ENCODE measurements around the gene FANCI. TPM values are rescaled to one million over a fixed set of nuclear protein-coding genes. Genes with fewer than 3 reads are reported as not detected.
"Not testable (repeated sequence)": the region's sequence is repeated elsewhere in the genome, so short reads cannot be mapped to it uniquely, and the experiment has no call there.

The FANCI gene
- total RNA-seq, 1 donor from 2014 or later: 5.5 TPM

GRCh38 chr15:89225588-89225987 is 18.2 kb upstream of the FANCI start:
- no peaks in the 10 kb centered on the region for H3K36me3 ChIP-seq (ENCODE audit: control insufficient read depth, insufficient read depth, low read length)
- DNase-seq (ENCODE audit: low read depth) (no peak), FAIRE-seq (no peak)
- H3K27me3 ChIP-seq (ENCODE audit: control insufficient read depth, insufficient read depth, low read length): no peaks in the 10 kb centered on the region
- no peak overlapping the region for H3K4me3 ChIP-seq (ENCODE audit: low read depth, low read length)
- TF ChIP-seq, protein P1, sequence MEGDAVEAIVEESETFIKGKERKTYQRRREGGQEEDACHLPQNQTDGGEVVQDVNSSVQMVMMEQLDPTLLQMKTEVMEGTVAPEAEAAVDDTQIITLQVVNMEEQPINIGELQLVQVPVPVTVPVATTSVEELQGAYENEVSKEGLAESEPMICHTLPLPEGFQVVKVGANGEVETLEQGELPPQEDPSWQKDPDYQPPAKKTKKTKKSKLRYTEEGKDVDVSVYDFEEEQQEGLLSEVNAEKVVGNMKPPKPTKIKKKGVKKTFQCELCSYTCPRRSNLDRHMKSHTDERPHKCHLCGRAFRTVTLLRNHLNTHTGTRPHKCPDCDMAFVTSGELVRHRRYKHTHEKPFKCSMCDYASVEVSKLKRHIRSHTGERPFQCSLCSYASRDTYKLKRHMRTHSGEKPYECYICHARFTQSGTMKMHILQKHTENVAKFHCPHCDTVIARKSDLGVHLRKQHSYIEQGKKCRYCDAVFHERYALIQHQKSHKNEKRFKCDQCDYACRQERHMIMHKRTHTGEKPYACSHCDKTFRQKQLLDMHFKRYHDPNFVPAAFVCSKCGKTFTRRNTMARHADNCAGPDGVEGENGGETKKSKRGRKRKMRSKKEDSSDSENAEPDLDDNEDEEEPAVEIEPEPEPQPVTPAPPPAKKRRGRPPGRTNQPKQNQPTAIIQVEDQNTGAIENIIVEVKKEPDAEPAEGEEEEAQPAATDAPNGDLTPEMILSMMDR (IDR thresholded peaks at IDR 0.05; ENCODE audit: insufficient read depth, low read length, severe bottlenecking): no peak

GRCh38 chr15:89226359-89227221 is 17.2 kb upstream of the FANCI start:
- no peak for DNase-seq (ENCODE audit: low read depth)
- no peak for FAIRE-seq

GRCh38 chr15:89227425-89227824 is 16.4 kb upstream of the FANCI start:
- H3K36me3 ChIP-seq (ENCODE audit: control insufficient read depth, insufficient read depth, low read length): no peaks in the 10 kb centered on the region
- no peaks in the 10 kb centered on the region for H3K27me3 ChIP-seq (ENCODE audit: control insufficient read depth, insufficient read depth, low read length)
- H3K4me3 ChIP-seq (ENCODE audit: low read depth, low read length): no peak overlapping the region
- FAIRE-seq: no peak
- TF ChIP-seq, protein P1 (IDR thresholded peaks at IDR 0.05; ENCODE audit: insufficient read depth, low read length, severe bottlenecking): no peak
- no peak for DNase-seq (ENCODE audit: low read depth)

More at GRCh38 chr15:89226359-89227221, 17.2 kb upstream of the FANCI start:
- Histone ChIP-seq H3K27me3 (ENCODE audit: control insufficient read depth, insufficient read depth, low read length) (no peaks in the 10 kb centered on the region), H3K4me3 (ENCODE audit: low read depth, low read length) (no peak overlapping the region), H3K36me3 (ENCODE audit: control insufficient read depth, insufficient read depth, low read length) (no peaks in the 10 kb centered on the region)
- TF ChIP-seq, protein P1 (IDR thresholded peaks at IDR 0.05; ENCODE audit: insufficient read depth, low read length, severe bottlenecking): no peak

- Histone ChIP-seq H3K27me3 (ENCODE audit: control insufficient read depth, insufficient read depth, low read length) (no peaks in the 10 kb centered on the region), H3K36me3 (ENCODE audit: control insufficient read depth, insufficient read depth, low read length) (no peaks in the 10 kb centered on the region), H3K4me3 (ENCODE audit: low read depth, low read length) (no peak overlapping the region)
- FAIRE-seq (no peak), DNase-seq (ENCODE audit: low read depth) (no peak)
- TF ChIP-seq, protein P1 (IDR thresholded peaks at IDR 0.05; ENCODE audit: insufficient read depth, low read length, severe bottlenecking): no peak
Measured at GRCh38 chr15:89230277-89230676, 13.5 kb upstream of the FANCI start.

DNA sequence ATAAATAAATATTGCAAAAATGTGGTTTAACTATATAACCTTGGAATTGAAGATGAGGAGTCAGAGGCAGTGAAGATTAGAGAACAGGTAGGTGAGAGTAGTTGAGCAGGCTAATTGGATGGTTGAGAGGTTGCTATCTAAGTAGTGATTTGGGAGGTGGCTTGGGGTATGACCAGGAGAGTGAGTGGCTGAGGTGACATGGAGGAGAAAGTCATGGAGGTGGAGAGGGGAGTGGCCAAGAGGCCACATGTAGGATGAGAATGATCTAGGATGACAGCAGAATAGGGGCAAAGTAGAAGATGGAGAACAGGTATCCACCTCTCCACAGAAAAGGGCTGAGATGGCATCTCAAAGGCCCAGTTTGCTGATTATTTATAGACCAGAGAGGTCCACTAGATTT is 11.9 kb upstream of the FANCI start:
- Histone ChIP-seq H3K36me3 (ENCODE audit: control insufficient read depth, insufficient read depth, low read length) (no peaks in the 10 kb centered on the region), H3K27me3 (ENCODE audit: control insufficient read depth, insufficient read depth, low read length) (no peaks in the 10 kb centered on the region), H3K4me3 (ENCODE audit: low read depth, low read length) (no peak overlapping the region)
- TF ChIP-seq, protein P1 (IDR thresholded peaks at IDR 0.05; ENCODE audit: insufficient read depth, low read length, severe bottlenecking): no peak
- DNase-seq (ENCODE audit: low read depth) (no peak), FAIRE-seq (no peak)

DNA sequence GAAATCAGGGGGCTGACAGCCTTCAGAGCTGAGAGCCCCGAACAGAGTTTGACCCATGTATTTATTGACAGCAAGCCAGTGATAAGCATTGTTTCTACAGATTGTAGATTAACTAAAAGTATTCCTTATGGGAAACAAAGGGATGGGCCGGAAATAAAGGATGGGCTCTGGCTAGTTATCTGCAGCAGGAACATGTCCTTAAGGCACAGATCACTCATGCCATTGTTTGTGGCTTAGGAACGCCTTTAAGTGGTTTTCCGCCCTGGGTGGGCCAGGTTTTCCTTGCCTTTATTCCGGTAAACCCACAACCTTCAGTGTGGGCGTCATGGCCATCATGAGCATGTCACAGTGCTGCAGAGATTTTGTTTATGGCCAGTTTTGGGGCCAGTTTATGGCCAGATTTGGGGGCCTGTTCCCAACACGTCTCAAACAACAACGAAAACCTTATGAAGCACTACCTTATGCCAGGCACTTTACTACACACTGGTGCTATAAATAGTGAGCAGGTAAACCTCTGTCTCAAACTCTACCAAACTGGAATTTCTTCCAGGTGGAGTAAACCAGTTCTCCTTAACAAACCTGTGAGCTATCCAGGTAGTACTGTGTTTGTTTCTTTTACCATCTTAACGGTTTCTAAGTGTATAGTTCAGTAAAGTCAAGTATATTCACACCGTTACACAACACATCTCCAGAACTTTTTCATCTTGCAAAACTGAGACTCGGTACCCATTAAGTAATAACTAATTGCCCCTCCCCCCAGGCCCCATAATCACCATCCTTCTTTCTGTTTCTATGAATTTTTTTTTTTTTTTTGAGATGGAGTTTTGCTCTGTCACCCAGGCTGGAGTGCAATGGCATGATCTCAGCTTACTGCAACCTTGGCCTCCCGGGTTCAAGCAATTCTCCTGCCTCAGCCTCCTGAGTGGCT is 3.6 kb upstream of the FANCI start:
- not testable (repeated sequence) for DNase-seq (ENCODE audit: low read depth); H3K27me3 ChIP-seq (ENCODE audit: control insufficient read depth, insufficient read depth, low read length); FAIRE-seq; H3K4me3 ChIP-seq (ENCODE audit: low read depth, low read length); H3K36me3 ChIP-seq (ENCODE audit: control insufficient read depth, insufficient read depth, low read length)

All from bronchial epithelial cell (primary cell).